Measurements from ENCODE around the gene PFDN2. TPM values are rescaled to one million over a fixed set of nuclear protein-coding genes. Genes with fewer than 3 reads are reported as not detected.

PFDN2 gene
- total and polyA plus RNA-seq, 10 of the 15 experiments (the other 5 are each of a cell fraction or from before 2014, with no cell fraction given) = 30.0 to 141 (median 80.5) TPM

DNA sequence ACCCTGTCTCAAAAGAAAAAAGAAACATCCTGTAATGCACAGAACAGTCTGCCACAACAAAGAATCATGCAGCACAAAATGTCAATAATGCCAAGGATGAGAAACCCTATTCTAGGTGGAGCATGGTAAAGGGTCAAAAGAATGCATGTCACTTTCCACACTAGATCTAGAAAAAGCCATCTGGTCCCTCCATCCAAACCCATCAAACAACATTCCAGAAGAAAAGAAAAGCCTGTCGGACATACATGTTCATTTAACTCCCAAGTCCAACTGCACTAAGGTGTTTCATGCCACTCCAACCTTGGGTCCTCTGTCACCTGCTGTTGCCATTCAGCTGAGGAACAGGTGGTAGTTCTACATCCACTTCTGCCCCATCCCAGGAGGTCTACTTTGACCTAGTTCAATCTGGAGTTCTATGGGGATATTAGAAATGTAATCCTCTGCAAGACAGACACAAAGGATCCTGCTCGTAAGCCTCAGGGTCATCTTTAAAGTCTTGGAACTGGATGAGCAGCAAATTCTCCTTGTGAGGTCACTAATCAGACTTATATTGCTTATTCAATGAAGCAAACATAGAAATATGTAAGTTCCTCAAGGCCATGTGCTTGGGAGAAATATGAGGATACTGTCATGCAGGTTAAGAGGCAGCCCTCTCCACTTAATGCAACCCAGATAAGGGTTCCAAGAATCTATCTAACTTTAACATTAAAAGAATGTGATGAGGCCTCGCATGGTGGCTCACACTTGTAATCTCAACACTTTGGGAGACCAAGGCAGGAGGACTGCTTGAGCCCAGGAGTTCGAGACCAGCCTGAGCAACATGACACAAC is 11.0 kb upstream of the PFDN2 start (continued):
- TF ChIP-seq, protein P1, sequence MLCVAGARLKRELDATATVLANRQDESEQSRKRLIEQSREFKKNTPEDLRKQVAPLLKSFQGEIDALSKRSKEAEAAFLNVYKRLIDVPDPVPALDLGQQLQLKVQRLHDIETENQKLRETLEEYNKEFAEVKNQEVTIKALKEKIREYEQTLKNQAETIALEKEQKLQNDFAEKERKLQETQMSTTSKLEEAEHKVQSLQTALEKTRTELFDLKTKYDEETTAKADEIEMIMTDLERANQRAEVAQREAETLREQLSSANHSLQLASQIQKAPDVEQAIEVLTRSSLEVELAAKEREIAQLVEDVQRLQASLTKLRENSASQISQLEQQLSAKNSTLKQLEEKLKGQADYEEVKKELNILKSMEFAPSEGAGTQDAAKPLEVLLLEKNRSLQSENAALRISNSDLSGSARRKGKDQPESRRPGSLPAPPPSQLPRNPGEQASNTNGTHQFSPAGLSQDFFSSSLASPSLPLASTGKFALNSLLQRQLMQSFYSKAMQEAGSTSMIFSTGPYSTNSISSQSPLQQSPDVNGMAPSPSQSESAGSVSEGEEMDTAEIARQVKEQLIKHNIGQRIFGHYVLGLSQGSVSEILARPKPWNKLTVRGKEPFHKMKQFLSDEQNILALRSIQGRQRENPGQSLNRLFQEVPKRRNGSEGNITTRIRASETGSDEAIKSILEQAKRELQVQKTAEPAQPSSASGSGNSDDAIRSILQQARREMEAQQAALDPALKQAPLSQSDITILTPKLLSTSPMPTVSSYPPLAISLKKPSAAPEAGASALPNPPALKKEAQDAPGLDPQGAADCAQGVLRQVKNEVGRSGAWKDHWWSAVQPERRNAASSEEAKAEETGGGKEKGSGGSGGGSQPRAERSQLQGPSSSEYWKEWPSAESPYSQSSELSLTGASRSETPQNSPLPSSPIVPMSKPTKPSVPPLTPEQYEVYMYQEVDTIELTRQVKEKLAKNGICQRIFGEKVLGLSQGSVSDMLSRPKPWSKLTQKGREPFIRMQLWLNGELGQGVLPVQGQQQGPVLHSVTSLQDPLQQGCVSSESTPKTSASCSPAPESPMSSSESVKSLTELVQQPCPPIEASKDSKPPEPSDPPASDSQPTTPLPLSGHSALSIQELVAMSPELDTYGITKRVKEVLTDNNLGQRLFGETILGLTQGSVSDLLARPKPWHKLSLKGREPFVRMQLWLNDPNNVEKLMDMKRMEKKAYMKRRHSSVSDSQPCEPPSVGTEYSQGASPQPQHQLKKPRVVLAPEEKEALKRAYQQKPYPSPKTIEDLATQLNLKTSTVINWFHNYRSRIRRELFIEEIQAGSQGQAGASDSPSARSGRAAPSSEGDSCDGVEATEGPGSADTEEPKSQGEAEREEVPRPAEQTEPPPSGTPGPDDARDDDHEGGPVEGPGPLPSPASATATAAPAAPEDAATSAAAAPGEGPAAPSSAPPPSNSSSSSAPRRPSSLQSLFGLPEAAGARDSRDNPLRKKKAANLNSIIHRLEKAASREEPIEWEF (IDR thresholded peaks at IDR 0.05; ENCODE audit: insufficient replicate concordance, low read depth, low read length) = no peak
- TF ChIP-seq MTA3 (IDR thresholded peaks at IDR 0.05; ENCODE audit: borderline replicate concordance, low read length) (no peak), MEF2A (IDR thresholded peaks at IDR 0.05; ENCODE audit: insufficient read depth, low read depth, low read length) (no peak), CEBPB (IDR thresholded peaks at IDR 0.05; ENCODE audit: borderline replicate concordance in 1 of 2, low read depth in 2 of 2, low read length in 2 of 2) (no peak), EED (IDR thresholded peaks at IDR 0.05; ENCODE audit: low read depth) (no peak)
